Measurements from ENCODE around the gene DTWD2. TPM values are rescaled to one million over a fixed set of nuclear protein-coding genes. Genes with fewer than 3 reads are reported as not detected.

The DTWD2 gene
- total RNA-seq, 1 donor: 4.0 TPM

DNA sequence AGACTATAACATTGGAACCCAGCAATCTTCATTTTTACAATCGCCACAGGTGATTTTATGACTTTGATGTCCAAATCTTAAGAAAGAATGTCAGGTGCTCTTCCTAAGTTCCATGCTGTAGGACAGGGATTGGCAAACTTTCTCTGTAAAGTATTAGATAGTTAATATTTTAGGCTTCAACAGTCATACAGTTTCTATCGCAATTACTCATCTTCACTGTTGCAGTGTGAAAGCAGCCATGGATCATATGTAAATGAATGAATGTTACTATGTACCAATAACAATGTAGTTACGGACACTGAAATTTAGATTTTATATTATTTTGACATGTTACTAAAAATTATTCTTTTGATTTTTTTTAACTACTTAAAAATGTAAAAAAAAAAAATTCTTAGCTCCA lies 169.7 kb downstream of the DTWD2 start:
- Histone ChIP-seq H3K9me3 (ENCODE audit: low read depth, low read length) (no peaks in the 10 kb centered on the region), H3K27me3 (ENCODE audit: insufficient read depth, low read length) (no peaks in the 10 kb centered on the region), H3K4me3 (ENCODE audit: low read length) (no peak overlapping the region), H3K4me1 (ENCODE audit: insufficient read depth, low read length) (no peaks in the 10 kb centered on the region)

DNA sequence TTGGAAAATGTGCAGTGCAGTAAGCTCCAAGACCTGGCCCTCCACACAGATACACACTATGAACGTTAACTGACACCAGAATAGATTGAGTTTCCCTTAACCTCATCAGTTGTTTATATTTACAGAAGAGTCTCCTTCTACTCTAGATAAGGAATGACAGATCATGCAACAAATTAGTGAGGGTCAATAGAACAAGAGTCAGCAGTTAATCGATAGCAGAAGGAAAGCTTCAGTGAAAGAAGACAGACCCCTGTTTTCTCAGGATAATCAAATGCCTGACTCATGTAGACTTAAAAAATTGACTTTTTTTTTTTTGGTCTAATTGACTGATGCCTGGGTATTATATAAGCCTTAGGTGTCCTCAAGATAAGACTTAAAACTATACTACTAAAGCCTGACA lies 179.9 kb downstream of the DTWD2 start:
- peaks cover 17% of the 10 kb centered on the region for H3K9me3 ChIP-seq (ENCODE audit: low read depth, low read length)
- H3K4me3 ChIP-seq (ENCODE audit: low read length): no peak overlapping the region
- H3K27me3 ChIP-seq (ENCODE audit: insufficient read depth, low read length): no peaks in the 10 kb centered on the region
- no peaks in the 10 kb centered on the region for H3K4me1 ChIP-seq (ENCODE audit: insufficient read depth, low read length)

GRCh38 chr5:118806571-118806970 lies 181.8 kb downstream of the DTWD2 start:
- no peaks in the 10 kb centered on the region for H3K27me3 ChIP-seq (ENCODE audit: insufficient read depth, low read length)
- no peak overlapping the region for H3K4me3 ChIP-seq (ENCODE audit: low read length)
- H3K9me3 ChIP-seq (ENCODE audit: low read depth, low read length): peaks cover 15% of the 10 kb centered on the region
- no peaks in the 10 kb centered on the region for H3K4me1 ChIP-seq (ENCODE audit: insufficient read depth, low read length)

DNA sequence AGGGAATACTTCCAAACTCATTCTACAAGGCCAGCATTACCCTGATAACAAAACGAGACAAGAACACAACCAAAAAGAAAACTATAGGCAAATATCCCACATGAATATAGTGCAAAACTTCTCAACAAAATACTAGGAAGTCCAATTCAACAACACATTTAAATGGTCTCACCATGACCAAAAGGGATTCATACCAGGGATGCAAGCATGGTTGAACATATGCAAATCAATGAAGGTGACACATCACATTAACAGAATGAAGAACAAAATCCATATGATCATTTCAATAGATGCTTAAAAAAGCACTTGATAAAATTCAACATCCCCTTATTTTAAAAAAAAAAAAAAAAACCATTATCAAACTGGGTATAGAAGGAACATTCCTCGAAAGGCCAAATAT lies 186.0 kb downstream of the DTWD2 start:
- Histone ChIP-seq H3K27me3 (ENCODE audit: insufficient read depth, low read length) (no peaks in the 10 kb centered on the region), H3K4me1 (ENCODE audit: insufficient read depth, low read length) (no peaks in the 10 kb centered on the region), H3K4me3 (ENCODE audit: low read length) (no peak overlapping the region), H3K9me3 (ENCODE audit: low read depth, low read length) (no peaks in the 10 kb centered on the region)

GRCh38 chr5:118796081-118796480 lies 192.3 kb downstream of the DTWD2 start:
- Histone ChIP-seq H3K4me1 (ENCODE audit: insufficient read depth, low read length) (no peaks in the 10 kb centered on the region), H3K4me3 (ENCODE audit: low read length) (no peak overlapping the region), H3K9me3 (ENCODE audit: low read depth, low read length) (no peaks in the 10 kb centered on the region), H3K27me3 (ENCODE audit: insufficient read depth, low read length) (no peaks in the 10 kb centered on the region)

DNA sequence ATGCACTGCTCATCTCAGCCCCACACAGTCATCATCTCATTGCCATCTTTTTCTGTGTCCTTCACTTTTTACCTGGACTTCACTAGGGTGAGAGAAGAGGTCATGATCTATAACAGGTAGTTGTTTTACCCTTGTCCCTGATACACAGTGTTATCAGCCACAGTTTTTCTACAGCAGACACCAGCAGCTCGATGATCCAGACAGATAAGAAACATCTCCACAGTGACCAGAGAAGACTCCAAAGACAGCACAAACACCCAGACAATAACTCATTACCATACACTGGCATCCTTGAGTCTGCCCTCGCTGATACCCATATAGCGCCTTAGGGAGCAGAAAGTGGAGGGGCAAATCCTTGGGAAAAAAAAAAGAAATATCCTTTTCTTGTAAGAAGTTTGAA lies 194.1 kb downstream of the DTWD2 start:
- H3K27me3 ChIP-seq (ENCODE audit: insufficient read depth, low read length): no peaks in the 10 kb centered on the region
- H3K4me1 ChIP-seq (ENCODE audit: insufficient read depth, low read length): no peaks in the 10 kb centered on the region
- H3K4me3 ChIP-seq (ENCODE audit: low read length): no peak overlapping the region
- no peaks in the 10 kb centered on the region for H3K9me3 ChIP-seq (ENCODE audit: low read depth, low read length)

GRCh38 chr5:118793652-118794051 lies 194.7 kb downstream of the DTWD2 start:
- Histone ChIP-seq H3K9me3 (ENCODE audit: low read depth, low read length) (no peaks in the 10 kb centered on the region), H3K4me1 (ENCODE audit: insufficient read depth, low read length) (no peaks in the 10 kb centered on the region), H3K27me3 (ENCODE audit: insufficient read depth, low read length) (no peaks in the 10 kb centered on the region), H3K4me3 (ENCODE audit: low read length) (no peak overlapping the region)

DNA sequence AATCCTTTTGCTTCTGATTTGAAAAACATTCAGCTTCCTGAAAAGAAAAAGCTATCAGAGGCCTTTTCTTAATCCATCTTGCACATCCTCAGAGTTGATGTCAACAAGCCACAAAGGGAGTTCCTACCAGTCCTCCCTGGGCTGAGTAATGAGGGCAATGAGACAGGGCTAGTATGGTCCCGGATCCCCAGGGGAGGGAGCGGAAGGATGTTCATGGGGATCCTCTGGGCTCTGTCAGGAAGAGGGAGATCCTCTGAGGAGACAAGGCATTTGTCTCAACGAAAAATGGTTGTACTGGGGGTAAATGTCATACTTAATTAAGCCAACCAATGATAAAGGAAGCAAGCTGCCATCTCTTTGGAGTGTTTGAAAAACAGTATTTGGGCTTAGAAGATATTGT lies 195.3 kb downstream of the DTWD2 start:
- H3K9me3 ChIP-seq (ENCODE audit: low read depth, low read length): no peaks in the 10 kb centered on the region
- H3K4me3 ChIP-seq (ENCODE audit: low read length): no peak overlapping the region
- H3K27me3 ChIP-seq (ENCODE audit: insufficient read depth, low read length): no peaks in the 10 kb centered on the region
- H3K4me1 ChIP-seq (ENCODE audit: insufficient read depth, low read length): no peaks in the 10 kb centered on the region

DNA sequence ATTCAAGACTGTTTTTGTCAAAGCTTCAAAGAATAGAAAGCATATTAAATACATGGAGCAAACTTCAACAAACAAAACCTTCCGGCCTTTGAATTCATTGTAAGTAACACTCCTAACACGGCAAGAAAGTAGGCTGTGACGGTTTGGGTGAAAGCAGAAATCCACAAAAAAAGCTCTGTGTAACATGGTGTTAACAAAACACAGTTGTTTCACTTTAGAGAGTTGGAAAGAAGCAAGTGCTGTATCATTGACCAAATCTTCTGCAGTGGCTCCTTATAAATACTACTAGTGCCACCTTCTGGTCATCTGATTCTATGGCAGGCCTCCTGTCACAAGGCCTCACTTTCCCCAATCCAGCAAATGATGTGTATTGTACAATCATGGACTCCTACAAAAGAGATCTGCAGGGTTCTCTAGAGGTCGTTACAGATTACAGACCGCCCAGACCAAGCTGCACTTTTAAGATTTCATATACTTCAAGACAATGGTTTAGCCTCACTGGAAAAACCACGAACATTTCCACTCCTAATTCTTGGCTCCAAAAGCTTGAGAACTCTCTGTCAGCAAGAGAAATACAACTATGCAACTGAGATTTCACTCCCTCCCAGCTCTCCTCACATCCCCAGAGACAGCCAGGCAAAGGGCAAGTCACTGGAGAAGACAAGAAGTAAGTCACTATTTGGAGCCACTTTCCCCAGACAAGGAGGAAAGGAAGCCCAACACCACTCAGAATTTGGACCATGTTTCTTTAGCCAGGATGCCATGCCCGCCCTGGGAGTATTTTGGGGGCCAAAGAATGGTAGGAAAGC lies 196.2 kb downstream of the DTWD2 start:
- no peaks in the 10 kb centered on the region for H3K9me3 ChIP-seq (ENCODE audit: low read depth, low read length)
- no peak overlapping the region for H3K4me3 ChIP-seq (ENCODE audit: low read length)
- no peaks in the 10 kb centered on the region for H3K4me1 ChIP-seq (ENCODE audit: insufficient read depth, low read length)
- H3K27me3 ChIP-seq (ENCODE audit: insufficient read depth, low read length): no peaks in the 10 kb centered on the region

DNA sequence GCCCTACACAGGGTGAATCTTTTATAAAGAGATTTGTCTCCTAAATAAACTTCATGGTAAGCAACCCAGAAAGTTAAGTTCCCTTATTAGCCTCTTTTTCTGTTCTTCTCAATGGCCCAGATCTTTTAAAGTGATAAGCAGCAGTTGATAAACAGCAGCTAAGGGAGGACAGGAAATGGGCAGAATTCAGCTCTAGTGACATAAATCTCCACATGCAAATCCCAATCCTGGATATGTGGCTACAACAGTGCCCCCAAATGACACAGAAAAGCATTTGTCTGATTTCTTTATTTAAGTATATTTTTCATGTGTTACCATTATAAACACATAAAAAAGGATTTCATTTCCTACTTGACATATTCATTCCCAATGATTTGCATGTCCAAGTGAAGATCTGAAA lies 199.0 kb downstream of the DTWD2 start:
- Histone ChIP-seq H3K9me3 (ENCODE audit: low read depth, low read length) (no peaks in the 10 kb centered on the region), H3K4me1 (ENCODE audit: insufficient read depth, low read length) (no peaks in the 10 kb centered on the region), H3K27me3 (ENCODE audit: insufficient read depth, low read length) (no peaks in the 10 kb centered on the region), H3K4me3 (ENCODE audit: low read length) (no peak overlapping the region)

DNA sequence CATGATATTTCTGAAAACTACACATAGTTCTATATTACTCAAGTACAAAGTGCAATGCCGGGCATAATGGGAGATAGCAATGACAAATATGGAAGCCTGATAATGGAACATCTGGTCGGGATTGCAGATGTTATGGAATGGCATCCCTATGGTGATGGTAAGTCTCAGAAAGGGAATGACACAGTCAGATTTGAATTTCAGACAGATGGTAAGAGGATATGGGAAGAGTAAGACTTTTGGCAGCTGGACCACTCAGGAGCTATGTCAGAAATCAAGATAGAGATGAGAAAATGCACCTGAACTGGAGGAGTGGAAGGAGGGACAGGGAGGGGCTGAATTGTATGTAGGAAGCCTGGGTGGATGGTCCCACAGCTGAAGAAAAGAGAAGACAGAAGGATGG lies 200.0 kb downstream of the DTWD2 start:
- Histone ChIP-seq H3K4me3 (ENCODE audit: low read length) (no peak overlapping the region), H3K27me3 (ENCODE audit: insufficient read depth, low read length) (no peaks in the 10 kb centered on the region), H3K9me3 (ENCODE audit: low read depth, low read length) (no peaks in the 10 kb centered on the region), H3K4me1 (ENCODE audit: insufficient read depth, low read length) (no peaks in the 10 kb centered on the region)

Other genes with a start within 250 kb of the DTWD2 start
- gene DMXL1, start 82.5 kb upstream of the DTWD2 start, total RNA-seq: 31.9 TPM

Data from mononuclear cell (primary cell).